IPS-NIHi7 (cell line): Measurements from ENCODE around the gene HLA-DOB.
A peak's percentile ranks its signal among the peaks of the same experiment; 100 is the strongest.

ENCODE experiments used
- DNase-seq: peaks from one replicate; pipeline ENCODE4 v3.0.0; 2012; ENCODE audit warnings: mixed read lengths; ENCODE audit errors: extremely low spot score

Gene HLA-DOB

GRCh38 chr6:32816746-32817204, at the start of gene HLA-DOB:
Gene HLA-DOB, minus strand, starts transcription at chr6:32817002. Its CDS starts 51 bp downstream, at chr6:32816951.
- peak; percentile 35 for DNase-seq

DNA sequence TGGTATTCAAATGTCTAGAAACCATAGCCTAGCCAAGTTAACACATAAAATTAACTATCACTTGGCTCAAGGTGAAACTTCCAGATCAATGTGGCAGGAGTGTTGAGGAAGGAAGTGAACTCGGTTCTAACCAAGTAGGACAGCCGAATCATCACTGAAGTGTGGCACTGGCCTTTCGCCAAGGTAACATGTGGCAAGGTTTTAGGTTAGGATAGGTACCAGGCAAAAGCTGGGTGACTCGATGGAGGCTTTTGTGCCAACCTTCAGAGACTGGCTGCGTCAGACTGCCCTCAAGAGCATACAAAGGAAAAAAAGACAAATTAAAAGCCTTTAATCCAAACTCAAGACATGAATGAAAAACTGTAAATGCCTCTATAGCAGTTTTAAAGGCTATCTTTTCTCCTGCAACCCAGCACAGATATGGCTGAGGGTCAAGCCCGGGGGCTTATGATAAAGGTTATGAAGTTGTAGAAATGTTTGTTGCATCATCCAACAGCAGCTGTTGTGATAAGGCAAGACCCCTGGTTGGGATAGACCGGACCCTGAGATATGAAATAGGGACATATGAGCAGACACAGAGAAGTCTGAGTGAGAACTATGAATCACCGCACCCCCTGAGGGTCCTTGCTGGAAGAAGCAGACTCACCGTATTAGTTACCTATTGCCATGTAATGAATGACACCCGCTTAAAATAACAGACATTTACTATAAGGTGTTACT, 49.1 kb upstream of the HLA-DOB start:
- DNase-seq, result no peak

DNA sequence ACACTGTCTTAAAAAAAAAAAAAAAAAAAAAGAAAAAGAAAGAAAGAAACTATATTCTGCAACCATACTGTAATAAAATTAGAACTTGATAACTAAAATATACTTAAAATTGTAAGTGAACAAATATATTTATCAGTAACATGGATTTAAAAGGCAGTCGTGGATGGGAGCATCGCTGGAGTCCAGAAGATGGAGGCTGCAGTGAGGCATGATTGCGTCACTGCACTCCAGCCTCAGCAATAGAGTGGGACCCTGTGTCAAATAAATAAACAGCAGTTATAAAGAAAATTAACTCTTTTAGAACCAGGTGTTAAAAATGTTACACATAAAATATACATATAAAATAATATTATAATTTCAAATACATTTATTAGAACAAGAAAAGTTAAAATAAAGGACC, 45.9 kb upstream of the HLA-DOB start:
- DNase-seq, result no peak

GRCh38 chr6:32860674-32861073, 43.9 kb upstream of the HLA-DOB start:
- no peak for DNase-seq

DNA sequence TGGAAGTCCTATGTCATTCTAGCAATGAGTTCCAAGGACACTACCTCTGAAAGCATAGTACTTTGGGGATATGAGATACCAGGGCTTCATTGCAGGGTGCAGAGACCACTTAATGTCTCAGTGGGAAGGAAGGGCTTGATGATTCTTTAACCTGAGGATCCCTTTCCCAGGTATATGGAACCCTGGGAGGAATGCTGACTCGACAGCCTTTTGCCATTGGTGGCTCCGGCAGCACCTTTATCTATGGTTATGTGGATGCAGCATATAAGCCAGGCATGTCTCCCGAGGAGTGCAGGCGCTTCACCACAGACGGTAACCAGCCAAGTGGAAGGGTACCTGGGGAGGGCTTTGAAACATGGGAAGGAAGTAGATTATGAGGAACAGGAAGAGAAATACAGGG, 41.4 kb upstream of the HLA-DOB start:
- DNase-seq, result no peak

DNA sequence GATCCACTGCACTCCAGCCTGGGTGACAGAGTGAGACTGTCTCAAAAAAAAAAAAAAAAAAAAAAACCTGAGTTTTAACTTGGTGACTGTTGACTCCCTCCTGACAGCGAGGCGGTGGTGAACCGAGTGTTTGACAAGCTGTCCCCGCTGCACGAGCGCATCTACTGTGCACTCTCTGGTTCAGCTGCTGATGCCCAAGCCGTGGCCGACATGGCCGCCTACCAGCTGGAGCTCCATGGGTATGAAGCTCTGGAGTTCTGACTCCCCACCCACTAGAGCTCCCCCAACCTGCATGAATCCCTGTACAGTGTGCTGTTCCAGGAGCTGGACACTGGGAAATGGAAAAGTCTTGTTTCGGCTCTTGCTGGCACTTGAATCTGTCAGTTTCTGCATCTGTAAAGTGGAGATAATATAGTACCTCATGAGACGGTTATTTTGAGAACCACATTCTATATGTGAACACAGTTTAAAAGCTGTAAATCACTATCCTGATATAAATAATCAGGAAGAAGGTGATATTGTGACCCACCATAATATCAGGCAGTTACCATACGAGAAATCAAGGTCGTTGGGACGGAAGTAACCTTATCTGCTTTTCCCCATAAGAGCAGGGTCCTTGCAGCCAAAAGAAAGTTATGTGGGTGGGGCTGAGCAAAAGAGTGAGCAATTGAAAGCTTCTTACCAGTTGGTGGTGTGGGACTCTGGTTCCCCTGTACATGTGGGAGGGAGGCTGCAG, 40.5 kb upstream of the HLA-DOB start:
- DNase-seq, result no peak

DNA sequence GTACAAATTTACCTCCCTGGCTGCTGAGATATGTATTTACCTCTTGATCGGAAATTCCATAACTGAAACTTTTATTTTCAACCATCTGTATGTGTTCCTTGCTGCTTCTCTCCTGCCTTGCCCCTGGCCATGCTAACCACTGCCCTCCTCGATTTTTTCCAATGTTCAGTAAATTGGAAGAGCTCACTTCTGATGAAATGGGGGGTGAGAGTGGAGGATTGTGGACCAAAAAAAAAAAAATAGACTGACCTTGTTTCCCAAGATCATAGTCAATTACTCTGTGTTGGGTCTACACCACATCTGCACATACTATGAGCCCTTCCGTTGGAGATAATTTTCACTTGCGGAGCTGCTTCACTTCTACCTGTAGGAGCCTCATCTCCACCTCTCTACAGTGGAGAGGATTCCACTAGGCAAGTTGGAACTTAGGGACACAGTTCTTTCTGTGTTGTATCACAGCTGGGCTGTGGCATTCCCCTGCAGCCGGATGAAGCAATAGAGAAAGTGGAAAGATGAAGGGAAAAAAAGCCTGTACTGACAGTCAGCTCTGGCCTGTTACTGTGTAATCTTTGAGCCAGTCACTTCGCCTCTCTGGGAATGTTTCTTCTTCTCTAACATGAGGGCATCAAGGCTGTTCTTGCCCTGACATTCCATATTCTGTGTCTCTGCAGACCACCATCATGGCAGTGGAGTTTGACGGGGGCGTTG, 38.8 kb upstream of the HLA-DOB start:
- DNase-seq, result no peak

- no peak for DNase-seq
Measured at GRCh38 chr6:32854376-32855178, 37.8 kb upstream of the HLA-DOB start.

DNA sequence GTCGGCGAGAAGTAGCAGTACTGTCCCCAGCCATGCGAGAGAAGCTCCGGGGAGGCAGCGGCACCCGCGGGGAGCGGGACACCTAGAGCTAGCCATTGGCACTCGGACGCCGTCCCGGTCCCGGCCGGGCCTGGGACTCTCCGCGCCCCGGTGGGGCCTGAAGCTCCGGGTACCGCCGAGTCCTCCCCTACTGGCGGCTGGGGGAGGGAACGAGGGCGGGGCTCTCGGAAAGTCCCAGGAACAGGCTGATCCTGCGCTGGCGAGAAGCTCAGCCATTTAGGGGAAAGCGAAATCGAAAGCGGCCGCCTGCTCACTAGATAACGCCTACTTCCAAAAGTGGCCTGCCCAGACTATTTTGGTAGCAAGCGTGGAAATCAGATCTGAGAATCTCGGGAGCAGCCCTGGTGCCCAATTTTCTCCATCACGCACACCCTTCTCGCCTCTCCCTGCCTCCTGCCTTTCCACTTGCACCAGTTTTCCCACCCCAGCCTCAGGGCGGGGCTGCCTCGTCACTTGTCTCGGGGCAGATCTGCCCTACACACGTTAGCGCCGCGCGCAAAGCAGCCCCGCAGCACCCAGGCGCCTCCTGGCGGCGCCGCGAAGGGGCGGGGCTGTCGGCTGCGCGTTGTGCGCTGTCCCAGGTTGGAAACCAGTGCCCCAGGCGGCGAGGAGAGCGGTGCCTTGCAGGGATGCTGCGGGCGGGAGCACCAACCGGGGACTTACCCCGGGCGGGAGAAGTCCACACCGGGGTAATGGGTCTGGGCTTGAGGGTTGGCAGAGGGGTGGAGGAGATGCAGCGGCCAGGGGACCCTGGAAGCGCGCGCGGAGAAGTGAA, 37.0 kb upstream of the HLA-DOB start, which contains the start of the genes PSMB9 and TAP1:
PSMB9 (plus strand) TSS at position 652 of the 835 bp plus-strand sequence; CDS start at position 690, 38 bp downstream.
TAP1 (minus strand) TSS at position 164 of the 835 bp plus-strand sequence; CDS start at position 96, 68 bp downstream.
- DNase-seq, result peak; percentile 93

DNA sequence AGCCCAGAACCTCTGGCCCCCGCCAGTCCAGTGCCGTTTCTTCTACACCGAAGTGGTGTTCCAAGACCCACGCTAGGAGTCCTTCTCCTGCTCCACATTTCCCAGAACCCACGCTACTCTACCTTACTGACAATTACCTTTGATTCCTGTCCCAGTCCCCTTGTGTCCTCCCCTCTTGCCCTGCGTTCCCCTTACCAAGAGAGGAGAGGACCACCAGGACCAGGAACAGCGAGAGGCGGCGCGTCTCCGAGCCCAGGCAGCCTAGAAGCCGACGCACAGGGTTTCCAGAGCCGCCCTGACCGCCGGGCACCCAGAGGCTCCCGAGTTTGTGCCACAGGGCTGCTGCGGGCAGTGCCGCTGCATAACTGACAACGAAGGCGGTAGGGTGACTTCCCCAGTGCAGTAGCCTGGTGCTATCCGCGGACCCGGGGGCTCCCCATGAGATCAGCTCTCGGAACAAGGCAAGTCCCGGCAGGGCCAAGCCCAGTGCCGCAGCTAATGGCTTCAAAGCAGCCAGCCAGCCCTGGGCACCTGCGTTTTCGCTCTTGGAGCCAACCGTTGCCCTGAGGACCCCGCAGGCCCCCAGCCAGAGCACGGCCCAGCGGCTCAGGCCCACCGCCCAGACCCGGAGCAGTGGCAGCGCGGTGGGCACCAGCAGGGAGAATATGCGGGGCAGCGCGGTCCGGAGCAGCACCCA, 36.2 kb upstream of the HLA-DOB start:
- peak; percentile 22 for DNase-seq

GRCh38 chr6:32852018-32852843, 35.4 kb upstream of the HLA-DOB start:
- DNase-seq, result no peak

- no peak for DNase-seq
Measured at GRCh38 chr6:32851025-32851424, 34.2 kb upstream of the HLA-DOB start.

GRCh38 chr6:32849126-32849525, 32.3 kb upstream of the HLA-DOB start:
- DNase-seq, result no peak

- DNase-seq, result no peak
Measured at GRCh38 chr6:32847795-32848194, 31.0 kb upstream of the HLA-DOB start.

DNA sequence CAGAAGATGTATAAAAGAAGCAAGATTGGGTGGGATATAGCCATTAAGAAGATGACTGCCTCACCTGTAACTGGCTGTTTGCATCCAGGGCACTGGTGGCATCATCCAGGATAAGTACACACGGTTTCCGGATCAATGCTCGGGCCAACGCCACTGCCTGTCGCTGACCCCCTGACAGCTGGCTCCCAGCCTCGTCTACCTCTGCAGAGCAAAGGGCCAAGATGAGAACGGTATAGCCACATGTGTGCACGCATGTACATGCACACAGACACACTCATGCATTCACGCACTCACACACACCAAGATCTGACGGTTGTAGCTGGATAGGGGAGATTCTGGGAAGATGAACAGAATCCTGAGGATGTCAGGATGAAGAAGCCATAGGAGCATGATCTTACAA, 30.2 kb upstream of the HLA-DOB start:
- DNase-seq, result no peak

DNA sequence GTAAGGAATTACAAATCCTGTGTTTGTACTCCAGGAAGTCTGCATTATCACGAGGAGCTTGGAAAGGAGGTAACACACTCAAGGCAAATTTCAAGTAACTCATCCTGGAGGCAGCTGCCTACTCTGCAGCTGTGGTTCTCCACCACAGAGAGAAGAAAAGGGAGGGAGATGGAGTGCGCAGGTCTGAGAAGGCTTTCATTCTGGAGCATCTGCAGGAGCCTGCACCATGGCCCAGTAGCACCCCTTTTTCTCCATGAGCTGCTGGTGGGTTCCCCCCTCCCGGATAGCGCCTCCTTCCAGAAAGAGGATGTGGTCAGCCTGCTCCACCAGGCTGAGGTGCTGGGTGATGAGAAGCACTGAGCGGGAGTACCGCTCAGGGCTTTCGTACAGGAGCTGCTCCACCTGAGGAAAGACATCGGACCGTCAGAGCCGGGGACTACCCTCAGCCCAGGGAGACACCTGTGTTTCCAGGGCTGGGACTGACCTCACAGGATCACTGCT, 28.6 kb upstream of the HLA-DOB start:
- no peak for DNase-seq

DNA sequence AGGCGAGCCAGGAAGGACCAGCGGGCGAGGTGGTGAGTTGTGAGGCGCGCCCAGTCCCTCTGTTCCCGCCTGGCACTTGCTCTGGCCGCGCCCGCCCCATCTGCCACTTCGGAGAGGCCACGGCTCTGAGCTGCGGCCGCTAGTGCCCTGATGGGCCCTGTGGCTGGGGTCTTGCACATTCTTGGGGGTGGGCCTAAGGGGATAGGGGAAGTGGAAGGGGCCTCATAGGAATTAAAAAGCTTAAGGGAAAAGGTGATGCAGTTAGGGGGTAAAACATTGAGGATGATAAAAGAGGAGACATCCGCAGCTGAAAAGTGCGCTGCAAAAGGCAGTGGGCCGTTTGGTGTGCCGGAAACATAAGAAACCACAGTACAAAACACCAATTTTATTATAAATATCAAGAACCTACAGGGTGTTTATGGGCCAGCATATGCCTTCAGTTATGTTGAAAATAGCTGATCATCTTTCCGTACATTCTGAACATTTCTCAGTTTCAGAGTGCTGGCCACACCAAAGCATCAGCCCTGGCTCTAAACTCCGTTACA, 28.1 kb upstream of the HLA-DOB start:
- no peak for DNase-seq
